Lower leg skin (tissue), 3 donors: ENCODE data around the gene OR52K1.

ENCODE experiments used
- POLR2A ChIP-seq, 2 donors: fragments of 450-650 bp; IDR thresholded peaks; one replicate each; pipeline ENCODE4 v1.6.1; 2016 to 2017; ENCODE audit warnings: antibody characterized with exemption in 2 of 2, mild to moderate bottlenecking in 1 of 2, moderate library complexity in 1 of 2
- TF ChIP-seq, protein P1 (sequence below), 3 donors: fragments of 450-650 bp; IDR thresholded peaks; one replicate each; pipeline ENCODE4 v1.5.1; 2016; ENCODE audit warnings: antibody characterized with exemption in 3 of 3, mild to moderate bottlenecking in 3 of 3, moderate library complexity in 2 of 3

DNA sequence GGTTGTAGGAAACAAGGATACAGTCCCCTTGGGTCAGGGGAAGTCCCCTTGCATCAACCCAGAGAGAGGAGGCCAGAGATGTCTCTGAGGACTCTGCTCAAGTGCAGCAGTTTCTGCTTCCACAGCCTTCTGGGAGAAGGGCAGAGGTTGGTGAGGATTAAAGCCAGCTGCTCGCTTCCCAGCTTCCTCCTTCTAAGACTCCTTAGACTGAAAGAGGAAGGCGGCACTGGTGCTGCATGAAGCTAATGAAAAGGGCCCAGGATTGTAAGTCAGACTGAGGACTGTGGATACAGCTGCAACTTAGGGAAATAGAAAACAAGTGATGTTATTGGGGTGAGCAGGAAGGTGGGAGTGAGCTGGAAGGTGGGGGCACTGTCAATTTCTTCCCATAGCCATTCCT is at the start of gene OR52K1:
- TF ChIP-seq, protein P1, sequence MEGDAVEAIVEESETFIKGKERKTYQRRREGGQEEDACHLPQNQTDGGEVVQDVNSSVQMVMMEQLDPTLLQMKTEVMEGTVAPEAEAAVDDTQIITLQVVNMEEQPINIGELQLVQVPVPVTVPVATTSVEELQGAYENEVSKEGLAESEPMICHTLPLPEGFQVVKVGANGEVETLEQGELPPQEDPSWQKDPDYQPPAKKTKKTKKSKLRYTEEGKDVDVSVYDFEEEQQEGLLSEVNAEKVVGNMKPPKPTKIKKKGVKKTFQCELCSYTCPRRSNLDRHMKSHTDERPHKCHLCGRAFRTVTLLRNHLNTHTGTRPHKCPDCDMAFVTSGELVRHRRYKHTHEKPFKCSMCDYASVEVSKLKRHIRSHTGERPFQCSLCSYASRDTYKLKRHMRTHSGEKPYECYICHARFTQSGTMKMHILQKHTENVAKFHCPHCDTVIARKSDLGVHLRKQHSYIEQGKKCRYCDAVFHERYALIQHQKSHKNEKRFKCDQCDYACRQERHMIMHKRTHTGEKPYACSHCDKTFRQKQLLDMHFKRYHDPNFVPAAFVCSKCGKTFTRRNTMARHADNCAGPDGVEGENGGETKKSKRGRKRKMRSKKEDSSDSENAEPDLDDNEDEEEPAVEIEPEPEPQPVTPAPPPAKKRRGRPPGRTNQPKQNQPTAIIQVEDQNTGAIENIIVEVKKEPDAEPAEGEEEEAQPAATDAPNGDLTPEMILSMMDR (IDR thresholded peaks at IDR 0.05): no peak
- TF ChIP-seq POLR2A (IDR thresholded peaks at IDR 0.05): no peak
